Medulla oblongata (tissue), 1 donor: ENCODE data around the gene BEAN1.
"Not testable (repeated sequence)": the region's sequence is repeated elsewhere in the genome, so short reads cannot be mapped to it uniquely, and the experiment has no call there.

Source experiments
- DNase-seq: peaks from one replicate; pipeline ENCODE4 v3.0.0-alpha.2; 2015; ENCODE audit errors: extremely low spot score

Gene BEAN1

GRCh38 chr16:66441586-66442375 is 14.7 kb downstream of the BEAN1 start:
- no peak for DNase-seq

GRCh38 chr16:66442502-66443268 is 15.6 kb downstream of the BEAN1 start:
- no peak for DNase-seq

- DNase-seq: no peak
Observed at GRCh38 chr16:66443269-66443652, 16.2 kb downstream of the BEAN1 start.

- DNase-seq: no peak
Observed at GRCh38 chr16:66444049-66444481, 17.0 kb downstream of the BEAN1 start.

GRCh38 chr16:66446737-66447136 is 19.6 kb downstream of the BEAN1 start:
- DNase-seq: no peak

GRCh38 chr16:66447491-66447890 is 20.4 kb downstream of the BEAN1 start:
- DNase-seq: no peak

- DNase-seq: no peak
Observed at GRCh38 chr16:66451548-66451947, 24.5 kb downstream of the BEAN1 start.

- DNase-seq: not testable (repeated sequence)
Observed at GRCh38 chr16:66453230-66453629, 26.1 kb downstream of the BEAN1 start.

- DNase-seq: no peak
Observed at GRCh38 chr16:66454751-66455150, 27.7 kb downstream of the BEAN1 start.

GRCh38 chr16:66455970-66456369 is 28.9 kb downstream of the BEAN1 start:
- no peak for DNase-seq

GRCh38 chr16:66457888-66458287 is 30.8 kb downstream of the BEAN1 start:
- DNase-seq: no peak

- no peak for DNase-seq
Observed at GRCh38 chr16:66458292-66458691, 31.2 kb downstream of the BEAN1 start.

- DNase-seq: no peak
Observed at GRCh38 chr16:66458853-66459252, 31.8 kb downstream of the BEAN1 start.

GRCh38 chr16:66459878-66460277 is 32.8 kb downstream of the BEAN1 start:
- DNase-seq: no peak

GRCh38 chr16:66460703-66461102 is 33.6 kb downstream of the BEAN1 start:
- DNase-seq: no peak

GRCh38 chr16:66462912-66463311 is 35.8 kb downstream of the BEAN1 start:
- DNase-seq: no peak

GRCh38 chr16:66465946-66466345 is 38.9 kb downstream of the BEAN1 start:
- not testable (repeated sequence) for DNase-seq

GRCh38 chr16:66466636-66467035 is 39.5 kb downstream of the BEAN1 start:
- DNase-seq: not testable (repeated sequence)

GRCh38 chr16:66467611-66468010 is 40.5 kb downstream of the BEAN1 start:
- no peak for DNase-seq

- DNase-seq: no peak
Observed at GRCh38 chr16:66468321-66468965, 41.3 kb downstream of the BEAN1 start.

GRCh38 chr16:66469291-66469946 is 42.3 kb downstream of the BEAN1 start:
- DNase-seq: no peak

GRCh38 chr16:66469947-66470546 is 43.0 kb downstream of the BEAN1 start:
- no peak for DNase-seq
